Mesothelial cell of epicardium (in vitro differentiated cells): ENCODE data around the gene GOLT1A. TPM values are rescaled to one million over a fixed set of nuclear protein-coding genes. Genes with fewer than 3 reads are reported as not detected.

ENCODE experiments used
- DNase-seq, 2 experiments: peaks; one replicate each; pipeline ENCODE4 v3.0.0; 2021; ENCODE audit warnings: low spot score in 2 of 2; ENCODE audit not compliant: unreplicated experiment in 2 of 2
- H3K27ac Mint-ChIP-seq: 2 replicates; pipeline ENCODE4 v1.8.0; 2021; ENCODE audit warnings: mixed read lengths
- H3K27me3 Mint-ChIP-seq: 2 replicates; pipeline ENCODE4 v1.8.0; 2021; ENCODE audit warnings: low read depth, mixed read lengths
- H3K36me3 Mint-ChIP-seq: 2 replicates; pipeline ENCODE4 v1.8.0; 2021; ENCODE audit warnings: mixed read lengths
- H3K4me1 Mint-ChIP-seq: 2 replicates; pipeline ENCODE4 v1.8.0; 2021; ENCODE audit warnings: mixed read lengths
- H3K4me3 Mint-ChIP-seq: 2 replicates; pipeline ENCODE4 v1.8.0; 2021; ENCODE audit warnings: mild to moderate bottlenecking, moderate library complexity, mixed read lengths
- H3K9me3 Mint-ChIP-seq: 2 replicates; pipeline ENCODE4 v1.8.0; 2021; ENCODE audit warnings: mixed read lengths
- CTCF ChIP-seq: fragments of 200-600 bp; sonication (generic); IDR thresholded peaks from one replicate; pipeline ENCODE4 v1.5.0; 2021; ENCODE audit warnings: antibody characterized with exemption; ENCODE audit not compliant: unreplicated experiment
- total RNA-seq: library from RNA; stranded (reverse); gene quantifications from 3 replicates; pipeline ENCODE4 v1.2.1, GENCODE V29; 2021

Gene GOLT1A
- total RNA-seq, 1 donor from 2014 or later = 4.1 TPM

- H3K27ac Mint-ChIP-seq = no peak overlapping the region
- H3K4me1 Mint-ChIP-seq = peaks cover 3% of the 10 kb centered on the region
- H3K9me3 Mint-ChIP-seq = no peaks in the 10 kb centered on the region
- no peaks in the 10 kb centered on the region for H3K27me3 Mint-ChIP-seq
- no peak overlapping the region for H3K4me3 Mint-ChIP-seq
- DNase-seq = no peak
- no peak for TF ChIP-seq CTCF
- peaks cover 24% of the 10 kb centered on the region for H3K36me3 Mint-ChIP-seq
Measured at GRCh38 chr1:204225841-204226735, 12.3 kb upstream of the GOLT1A start.

- H3K4me3 Mint-ChIP-seq = no peak overlapping the region
- H3K27me3 Mint-ChIP-seq = no peaks in the 10 kb centered on the region
- no peak for TF ChIP-seq CTCF
- no peak for DNase-seq
- H3K9me3 Mint-ChIP-seq = no peaks in the 10 kb centered on the region
- no peak overlapping the region for H3K27ac Mint-ChIP-seq
- peaks cover 3% of the 10 kb centered on the region for H3K4me1 Mint-ChIP-seq
- H3K36me3 Mint-ChIP-seq = peaks cover 23% of the 10 kb centered on the region
Measured at GRCh38 chr1:204224655-204225054, 10.9 kb upstream of the GOLT1A start.

GRCh38 chr1:204223129-204223860 is 9.5 kb upstream of the GOLT1A start:
- Mint-ChIP-seq H3K9me3 (no peaks in the 10 kb centered on the region), H3K36me3 (peaks cover 15% of the 10 kb centered on the region), H3K4me3 (no peak overlapping the region), H3K27ac (no peak overlapping the region), H3K27me3 (no peaks in the 10 kb centered on the region), H3K4me1 (peaks cover 3% of the 10 kb centered on the region)
- DNase-seq = no peak
- no peak for TF ChIP-seq CTCF

GRCh38 chr1:204222764-204223055 is 8.9 kb upstream of the GOLT1A start:
- no peak for TF ChIP-seq CTCF
- H3K9me3 Mint-ChIP-seq = no peaks in the 10 kb centered on the region
- H3K27ac Mint-ChIP-seq = no peak overlapping the region
- H3K4me3 Mint-ChIP-seq = no peak overlapping the region
- DNase-seq = no peak
- H3K36me3 Mint-ChIP-seq = peaks cover 15% of the 10 kb centered on the region
- H3K27me3 Mint-ChIP-seq = peaks cover 2% of the 10 kb centered on the region
- peaks cover 3% of the 10 kb centered on the region for H3K4me1 Mint-ChIP-seq

GRCh38 chr1:204222006-204222763 is 8.4 kb upstream of the GOLT1A start:
- Mint-ChIP-seq H3K27ac (no peak overlapping the region), H3K9me3 (no peaks in the 10 kb centered on the region)
- no peak for TF ChIP-seq CTCF

More at GRCh38 chr1:204222006-204222763, 8.4 kb upstream of the GOLT1A start:
- Mint-ChIP-seq H3K36me3 (peaks cover 15% of the 10 kb centered on the region), H3K27me3 (peaks cover 2% of the 10 kb centered on the region), H3K4me3 (no peak overlapping the region), H3K4me1 (peaks cover 3% of the 10 kb centered on the region)
- DNase-seq = no peak
